Left hindlimb (tissue), 1 donor: ENCODE data around the gene CORO1C.

ENCODE experiments used
- DNase-seq: peaks from one replicate; pipeline ENCODE4 v3.0.0-alpha.2; 2018

CORO1C gene

DNA sequence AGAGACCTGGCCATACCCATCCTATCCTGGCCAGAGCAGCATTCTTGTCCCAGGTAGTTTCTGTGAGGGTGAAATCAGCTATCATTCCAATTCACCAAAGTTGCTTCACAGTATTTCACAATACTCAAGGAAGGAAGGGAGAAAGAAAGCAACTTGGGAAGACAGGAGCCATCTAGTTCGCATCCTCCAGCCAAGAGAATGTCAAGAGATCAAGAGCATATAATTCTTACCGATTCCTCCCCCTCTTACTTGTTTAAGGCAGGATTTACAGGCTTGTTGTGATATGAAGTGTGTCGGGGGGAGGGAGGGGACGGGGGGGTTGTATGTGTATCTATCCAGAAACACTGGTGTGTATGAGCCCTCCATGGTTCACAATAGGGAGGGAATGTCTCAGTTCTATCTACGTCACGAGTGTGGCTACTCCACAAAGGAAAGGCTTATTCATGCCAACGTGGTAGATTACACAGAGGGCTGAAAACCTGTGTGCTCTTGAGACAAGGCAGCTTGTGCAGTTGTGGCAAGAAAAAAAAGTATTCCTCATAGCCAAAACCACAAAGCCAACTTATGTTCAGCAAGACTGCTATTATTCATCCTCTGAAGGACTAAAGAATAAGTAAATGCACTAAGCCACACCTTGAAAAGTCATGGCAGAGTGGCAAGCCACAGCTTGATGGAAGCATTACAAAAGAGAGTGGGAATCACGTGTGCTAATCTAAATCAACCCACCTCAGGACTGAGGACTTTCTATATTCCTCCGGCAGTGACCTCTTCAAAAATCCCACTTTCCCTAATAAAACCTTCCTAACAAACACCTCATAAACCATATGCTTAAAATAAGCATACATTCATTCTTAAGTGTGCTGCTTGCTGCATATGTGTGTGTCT lies 35.0 kb downstream of the CORO1C start:
- DNase-seq = no peak

- DNase-seq = no peak
Measured at GRCh38 chr12:108694812-108695278, 36.5 kb downstream of the CORO1C start.

- no peak for DNase-seq
Measured at GRCh38 chr12:108693751-108694150, 37.6 kb downstream of the CORO1C start.

- DNase-seq = no peak
Measured at GRCh38 chr12:108693186-108693730, 38.1 kb downstream of the CORO1C start.

DNA sequence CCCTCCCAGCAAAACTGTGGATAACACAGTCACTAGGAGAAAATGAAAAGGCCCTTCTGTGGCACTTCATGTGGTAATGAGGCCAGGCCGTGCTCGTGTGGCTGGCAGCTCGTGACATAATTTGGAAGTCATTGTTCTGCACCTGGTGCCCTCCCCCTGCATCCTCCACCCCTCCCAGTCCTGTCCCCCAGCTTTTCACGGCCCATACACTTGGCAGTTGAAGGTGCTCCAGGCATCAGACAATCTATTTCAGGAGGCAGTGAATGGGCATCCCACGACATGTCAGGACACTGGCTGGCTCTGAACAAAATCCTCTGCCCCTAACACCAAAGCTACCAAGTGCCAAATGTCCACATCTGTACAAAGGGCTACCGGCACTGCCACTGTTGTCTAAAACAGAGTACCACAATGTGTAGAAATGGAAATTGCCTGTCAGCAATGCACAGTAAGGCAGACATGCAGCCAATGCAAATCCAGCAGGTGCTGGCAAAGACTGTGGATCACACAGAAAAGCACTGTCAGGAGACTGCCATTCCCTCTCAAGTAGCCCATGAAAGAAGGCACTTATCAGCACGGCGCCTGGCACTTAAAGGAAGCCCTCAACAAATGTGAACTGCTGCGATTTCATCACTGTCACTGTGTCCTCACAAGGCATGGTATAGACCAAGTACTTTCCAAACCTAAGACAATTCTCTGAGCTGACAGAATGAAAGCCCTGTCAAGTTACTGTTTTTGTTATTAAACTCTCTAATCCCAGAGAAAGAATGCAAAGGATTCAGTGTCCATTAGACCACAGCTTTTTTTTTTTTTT lies 39.1 kb downstream of the CORO1C start:
- no peak for DNase-seq

- DNase-seq = peak; percentile 95
Measured at GRCh38 chr12:108691175-108691997, 39.9 kb downstream of the CORO1C start.

DNA sequence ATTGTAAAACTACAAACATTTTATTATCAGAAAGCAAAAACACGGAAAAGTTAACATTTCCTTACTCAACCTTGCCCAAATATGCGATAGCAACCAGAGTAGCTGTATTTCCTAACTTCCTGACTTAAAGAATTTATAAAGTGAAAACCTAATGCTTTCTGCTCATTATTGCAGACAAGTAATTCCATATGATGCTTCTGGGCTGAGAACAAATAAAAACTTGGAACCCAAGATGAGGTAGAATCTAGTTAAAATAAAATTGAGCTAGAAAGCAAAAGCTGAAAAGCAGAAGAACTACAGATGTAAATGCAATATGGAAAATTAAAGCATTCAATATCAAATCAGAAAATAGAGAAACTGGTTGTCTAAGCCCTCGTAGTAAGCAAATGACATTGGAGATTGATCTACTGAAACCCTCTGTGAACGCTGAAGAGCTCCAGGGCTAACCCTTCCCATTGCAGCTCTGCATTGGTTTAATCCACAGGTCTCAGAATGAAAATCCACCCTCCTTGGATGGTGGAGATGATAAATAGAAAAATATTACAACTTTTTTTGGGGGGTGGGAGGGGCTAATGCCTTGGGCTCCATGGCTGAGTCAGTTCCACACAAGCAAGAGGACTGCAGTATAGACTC lies 40.7 kb downstream of the CORO1C start:
- DNase-seq = no peak

- DNase-seq = no peak
Measured at GRCh38 chr12:108690191-108690518, 41.2 kb downstream of the CORO1C start.

GRCh38 chr12:108689314-108690190 lies 41.8 kb downstream of the CORO1C start:
- DNase-seq = peak; percentile 67

DNA sequence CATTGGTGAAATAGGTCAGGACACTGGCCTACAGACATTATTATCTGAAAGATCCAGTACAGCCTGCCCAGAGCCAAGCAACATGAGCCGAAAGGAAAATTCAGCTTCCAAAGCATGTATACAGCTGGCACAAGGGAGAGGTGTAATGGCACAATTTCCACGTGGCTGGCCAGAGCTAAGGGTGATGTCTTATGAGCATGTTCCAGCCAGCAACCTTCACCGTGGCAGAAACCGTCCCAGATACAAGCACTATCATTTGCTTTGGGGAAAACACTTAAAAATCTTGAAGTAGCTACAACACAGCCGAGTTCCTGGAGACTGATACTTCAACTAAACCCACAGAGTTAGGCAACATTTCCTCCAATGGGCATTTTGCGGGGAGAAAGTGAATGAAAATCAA lies 44.5 kb downstream of the CORO1C start:
- DNase-seq = no peak

DNA sequence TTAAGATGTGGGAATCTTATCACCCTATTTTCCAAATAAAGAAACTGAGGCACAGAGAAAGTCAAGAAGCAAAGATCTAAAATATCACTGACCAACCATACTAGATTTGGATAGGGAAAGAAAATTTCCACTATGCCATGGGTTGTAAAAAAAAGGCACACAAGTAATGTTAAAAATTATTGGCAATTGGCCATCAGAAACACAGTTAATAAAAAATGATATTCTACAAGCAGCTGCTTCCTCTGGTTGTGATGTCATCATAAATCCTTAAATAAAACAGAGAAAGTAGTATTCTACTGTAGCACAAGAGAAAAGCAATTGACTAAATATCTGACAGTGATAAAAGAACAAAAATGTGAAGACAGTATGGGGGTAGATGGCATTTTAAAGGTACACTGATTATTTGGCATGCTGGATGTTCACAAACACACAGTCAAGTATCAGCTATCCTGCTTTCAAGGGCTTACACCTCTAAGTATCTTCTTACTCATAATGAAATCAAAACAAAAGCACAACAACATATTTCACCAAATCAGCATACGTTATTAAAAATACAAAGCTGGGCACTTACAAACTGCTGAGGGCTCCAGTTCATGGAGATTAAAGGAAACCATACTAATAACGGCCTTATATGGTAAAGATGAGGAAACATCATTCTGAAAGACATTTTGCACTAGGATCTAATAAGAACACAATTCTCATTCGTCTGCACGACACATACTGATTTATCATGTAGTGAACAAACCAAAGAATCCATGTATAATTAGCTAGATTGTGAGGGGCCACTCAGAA lies 45.7 kb downstream of the CORO1C start:
- no peak for DNase-seq

GRCh38 chr12:108683906-108684556 lies 47.3 kb downstream of the CORO1C start:
- no peak for DNase-seq

DNA sequence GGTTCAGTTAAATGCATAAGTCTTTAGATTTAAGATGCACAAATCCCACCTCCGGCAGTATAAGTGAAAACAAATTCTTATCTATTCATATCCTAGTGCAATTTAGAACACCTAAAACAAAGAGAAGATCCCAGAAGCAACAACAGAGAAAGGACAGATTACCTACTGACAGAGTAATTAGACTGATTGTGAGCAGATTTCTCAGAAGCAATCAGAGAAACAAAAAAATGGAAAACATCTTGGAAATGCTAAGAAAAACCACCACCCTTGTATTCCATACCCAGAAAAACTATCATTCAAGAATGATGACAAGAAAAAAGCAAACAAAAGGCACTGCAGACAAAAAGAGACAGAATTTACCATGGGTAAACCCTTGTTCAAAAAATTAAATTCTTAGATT lies 50.0 kb downstream of the CORO1C start:
- DNase-seq = no peak

DNA sequence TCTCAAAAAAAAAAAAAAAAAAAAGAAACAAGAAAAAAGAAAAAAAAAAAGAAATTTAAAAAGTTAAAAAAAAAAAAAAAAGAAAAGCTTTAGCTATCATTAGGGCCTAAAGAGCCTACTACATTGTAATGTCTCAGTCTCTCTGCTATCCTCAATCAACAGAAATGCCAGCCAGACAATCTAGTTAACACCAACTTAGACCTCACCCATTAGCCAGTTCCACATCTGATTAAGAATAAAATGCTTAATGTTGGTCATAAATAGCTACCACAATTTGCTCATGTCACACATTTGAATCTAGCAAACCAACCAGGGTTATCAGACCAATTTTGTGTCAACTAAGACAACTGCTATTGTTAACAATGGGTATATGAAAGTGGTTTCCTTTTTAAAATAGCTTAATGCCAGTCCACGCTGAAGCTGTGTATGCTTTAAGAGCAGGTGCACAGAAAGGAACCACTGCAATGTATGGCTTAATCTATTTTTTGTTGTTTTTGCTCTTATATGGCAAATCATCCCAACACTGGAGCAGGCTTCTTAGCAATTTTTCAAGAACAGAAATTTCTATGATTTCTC lies 52.1 kb downstream of the CORO1C start:
- DNase-seq = no peak

DNA sequence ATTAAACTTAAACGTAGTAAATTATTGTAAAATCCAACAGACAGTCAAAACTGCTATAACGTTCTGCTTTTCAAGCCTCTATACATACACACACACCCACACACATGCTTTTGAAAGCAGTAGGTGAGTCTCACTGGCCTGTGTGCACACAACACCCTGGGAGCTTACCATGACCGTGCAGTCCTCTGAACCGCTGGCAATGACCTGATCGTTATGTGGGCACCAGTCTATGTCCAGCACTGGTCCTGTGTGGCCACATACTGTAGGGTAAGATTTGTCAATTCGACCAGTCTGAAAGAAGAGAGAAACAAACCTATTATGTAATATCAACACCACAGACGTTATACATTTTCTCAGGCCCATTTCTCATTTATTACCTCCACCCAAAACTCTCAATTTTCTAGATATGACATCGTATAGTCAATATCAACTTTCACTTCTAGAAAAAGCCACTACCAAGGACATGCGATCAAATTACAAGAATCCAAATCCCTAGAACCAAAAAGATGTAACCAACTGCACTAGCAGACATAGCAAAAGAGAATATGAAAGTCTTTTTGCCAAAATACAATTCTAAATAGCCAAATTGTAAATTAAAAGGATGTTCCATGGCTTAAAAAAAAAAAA lies 53.1 kb downstream of the CORO1C start:
- DNase-seq = no peak

- DNase-seq = no peak
Measured at GRCh38 chr12:108677381-108677780, 53.9 kb downstream of the CORO1C start.

- DNase-seq = no peak
Measured at GRCh38 chr12:108676707-108677106, 54.6 kb downstream of the CORO1C start.

DNA sequence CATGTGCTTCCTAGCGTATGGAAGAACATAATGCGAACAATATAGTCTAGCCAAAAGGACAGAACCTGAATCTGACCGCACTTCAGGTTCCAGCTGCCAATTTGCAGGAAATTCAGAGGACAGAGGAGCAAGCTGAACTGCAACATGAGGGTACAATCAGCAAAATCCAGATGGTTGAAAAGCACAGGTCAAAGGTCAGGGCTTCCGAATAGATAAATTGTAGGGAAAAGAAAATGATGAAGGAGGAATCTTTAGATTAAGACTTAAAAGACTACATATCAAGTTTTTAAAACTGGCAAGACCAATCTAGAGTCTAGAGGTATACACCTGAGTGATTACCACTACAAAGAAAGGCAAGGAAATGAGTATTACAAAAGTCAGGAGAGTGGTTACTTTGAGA lies 55.5 kb downstream of the CORO1C start:
- no peak for DNase-seq

GRCh38 chr12:108672054-108672453 lies 59.3 kb downstream of the CORO1C start:
- no peak for DNase-seq
